HG03103 (cell line): ENCODE measurements around the gene KNL1.

Experiments used
- ATAC-seq: cut with Tn5 transposase; IDR thresholded peaks from one replicate; pipeline ENCODE4 v1.9.1; 2021; ENCODE audit warnings: low read depth; ENCODE audit not compliant: unreplicated experiment

The KNL1 gene

DNA sequence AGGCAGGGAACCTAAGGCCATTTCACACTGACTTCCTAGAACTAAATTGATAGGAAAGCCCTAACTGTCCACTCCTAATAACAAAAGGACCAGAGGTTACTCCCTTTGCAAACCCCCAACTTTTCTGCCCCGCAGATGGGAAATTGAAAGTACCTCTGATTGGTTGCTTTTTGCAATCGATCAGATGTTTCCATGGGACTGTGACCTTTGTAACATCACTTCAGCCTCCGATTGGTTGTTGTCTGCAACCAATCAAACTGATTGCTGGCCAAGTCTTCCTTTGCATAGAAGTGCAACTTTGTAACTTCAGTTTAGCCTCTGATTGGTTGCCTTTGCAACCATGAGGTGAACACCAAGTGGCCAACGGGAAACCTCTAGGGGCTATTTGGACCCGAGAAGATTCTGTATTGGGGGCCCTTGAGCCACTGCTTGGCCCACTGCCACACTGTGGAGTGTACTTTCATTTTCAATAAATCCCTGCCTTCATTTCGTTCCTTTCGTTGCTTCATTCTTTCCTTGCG is 11.3 kb upstream of the KNL1 start:
- ATAC-seq, result no peak

DNA sequence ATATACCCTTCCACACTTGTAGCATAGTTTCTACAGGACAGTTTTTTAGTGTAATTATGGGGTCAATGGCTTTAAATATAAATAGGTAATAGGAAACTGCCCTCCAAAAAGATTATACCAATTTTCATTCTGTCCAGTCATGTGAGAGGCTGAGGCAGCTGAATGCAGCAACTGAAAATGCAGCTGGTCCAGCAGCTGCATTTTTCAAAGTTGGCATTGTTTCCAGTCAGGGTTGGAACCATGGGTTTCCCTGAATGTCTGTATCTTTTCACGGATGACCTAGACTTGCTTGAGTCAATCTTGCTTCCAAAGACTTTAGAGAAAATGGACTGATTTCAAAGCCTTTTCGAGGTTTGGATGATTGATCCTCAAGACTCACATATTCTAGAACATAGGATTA is 9.9 kb upstream of the KNL1 start:
- no peak for ATAC-seq

DNA sequence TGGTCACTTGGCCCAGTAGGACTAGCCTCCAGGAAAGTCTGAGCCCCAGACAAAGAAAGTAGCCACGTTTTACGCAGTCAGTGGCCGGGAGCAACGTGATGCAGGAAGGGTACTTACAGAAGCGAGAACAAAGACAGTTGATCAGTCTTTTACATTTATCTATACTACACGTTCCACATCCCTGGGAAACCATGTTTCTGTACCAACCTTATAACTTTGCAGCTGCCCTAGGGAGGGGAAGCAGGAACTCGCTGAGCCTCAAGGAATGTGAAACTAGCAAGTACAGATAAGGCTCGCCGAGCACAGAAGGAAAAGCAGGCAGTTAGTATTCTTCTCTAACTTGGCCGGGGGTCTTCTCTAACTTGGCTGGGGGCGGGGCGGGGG is 3.4 kb upstream of the KNL1 start:
- no peak for ATAC-seq

DNA sequence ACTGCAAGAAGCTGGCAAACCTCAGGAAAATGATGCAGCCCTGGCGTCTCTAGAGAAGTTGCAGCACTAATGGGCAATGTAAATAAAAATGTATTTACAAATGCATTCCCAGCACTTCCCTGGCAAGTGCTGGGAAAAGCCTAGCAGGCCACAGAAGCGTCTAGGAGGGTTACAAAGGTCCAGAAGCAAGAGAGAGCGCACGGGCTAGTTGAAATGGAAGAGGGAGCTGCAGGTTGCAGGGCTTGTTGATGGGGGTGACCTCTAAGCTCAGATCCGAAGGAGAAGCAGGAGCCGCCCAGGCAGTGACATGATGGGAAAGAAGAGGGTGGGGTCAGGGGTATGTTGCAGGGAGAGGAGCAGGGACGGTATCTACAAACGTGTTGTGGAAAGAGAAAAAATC is 2.7 kb upstream of the KNL1 start:
- no peak for ATAC-seq

DNA sequence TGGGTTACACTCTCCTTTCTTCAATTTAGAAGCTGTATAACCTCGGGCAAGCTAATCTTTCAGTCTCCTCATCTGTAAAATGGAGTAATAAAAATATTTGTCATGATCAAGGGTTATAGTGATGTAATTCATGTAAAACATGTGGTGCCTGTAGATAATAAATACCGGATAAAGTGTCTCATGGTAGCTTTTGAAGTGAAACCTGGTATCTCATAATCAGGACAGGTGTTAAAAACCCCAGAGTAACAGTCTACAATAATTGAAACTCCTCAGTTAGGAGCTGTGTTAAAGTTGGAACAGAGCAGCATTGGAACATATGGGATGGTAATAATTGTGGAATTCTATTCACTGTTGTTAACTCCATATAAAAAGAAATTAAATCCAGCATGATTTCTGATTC is 884 bp upstream of the KNL1 start:
- ATAC-seq, result no peak

DNA sequence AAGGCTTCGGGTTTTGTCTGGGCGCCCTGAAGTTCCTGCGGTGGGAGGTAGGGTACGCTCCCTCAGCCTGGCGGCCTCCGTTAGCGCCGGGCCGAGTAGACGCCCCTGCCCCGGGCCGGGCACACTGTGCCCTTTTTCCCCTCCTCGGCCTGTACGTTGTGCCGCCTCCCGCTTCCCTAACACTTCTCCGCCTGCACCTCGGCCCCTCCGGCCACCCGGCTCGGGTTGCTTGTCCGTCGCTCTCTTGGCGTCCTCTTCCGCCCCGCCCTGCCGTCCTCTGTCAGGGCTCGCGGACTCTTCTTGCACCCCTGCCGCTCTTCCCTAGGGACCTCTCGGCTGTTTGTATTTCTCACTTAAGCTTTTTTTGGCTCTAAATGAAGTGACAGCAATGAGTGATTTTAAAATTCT is 384 bp downstream of the KNL1 start:
- ATAC-seq, result peak; percentile 35

DNA sequence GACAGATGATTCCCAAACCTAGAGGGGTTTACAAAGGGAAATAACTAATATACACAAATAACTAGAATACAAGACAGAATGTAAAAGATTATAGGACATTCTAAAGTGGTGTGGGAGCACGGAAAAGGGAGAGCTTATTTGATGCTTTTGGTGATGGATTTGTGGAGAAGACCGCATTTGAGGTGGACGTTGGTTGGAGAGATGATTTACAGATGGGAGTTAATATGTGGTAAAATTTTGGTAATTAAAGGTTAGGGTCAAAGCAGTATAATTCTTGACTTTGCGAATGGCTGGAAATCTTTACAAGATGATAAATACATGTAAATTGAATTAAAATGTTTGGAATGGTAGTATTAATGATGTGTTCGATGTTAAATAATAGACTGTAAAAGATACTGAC is 1.2 kb downstream of the KNL1 start:
- ATAC-seq, result no peak

DNA sequence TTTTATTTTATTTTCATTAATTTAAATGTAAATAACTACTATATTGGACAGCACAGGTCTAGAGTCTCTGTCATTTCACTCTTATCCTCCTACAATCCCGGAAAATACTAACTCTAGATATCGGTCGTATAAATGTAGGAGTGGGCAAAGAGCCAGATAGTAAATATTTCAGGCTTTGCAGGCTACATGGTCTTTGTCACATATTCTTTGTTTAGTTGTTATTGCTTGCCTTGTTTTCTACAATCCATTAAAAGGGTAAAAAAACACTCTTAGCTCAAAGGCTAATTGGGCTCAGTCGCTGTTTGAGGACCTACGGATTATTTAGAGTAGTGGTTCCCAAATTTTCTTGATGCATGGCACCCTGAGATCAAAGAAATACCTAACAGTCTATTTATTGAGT is 1.7 kb downstream of the KNL1 start:
- no peak for ATAC-seq

DNA sequence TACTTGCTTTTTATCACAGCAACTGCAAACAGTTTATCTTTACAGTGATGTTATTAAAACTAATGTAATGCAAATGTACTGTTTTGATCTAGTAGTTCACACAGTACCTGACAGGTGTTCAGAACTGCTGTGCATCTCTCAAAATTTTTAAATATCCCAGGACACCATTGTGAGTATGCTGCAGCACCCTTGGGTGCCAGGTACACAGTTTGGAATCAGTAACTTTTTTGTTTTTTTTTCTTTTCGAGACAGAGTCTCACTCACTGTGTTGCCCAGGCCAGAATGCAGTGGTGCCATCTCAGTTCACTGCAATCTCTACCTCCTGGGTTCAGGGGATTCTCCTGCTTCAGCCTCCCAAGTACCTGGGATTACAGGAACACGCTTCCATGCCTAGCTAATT is 3.0 kb downstream of the KNL1 start:
- no peak for ATAC-seq

DNA sequence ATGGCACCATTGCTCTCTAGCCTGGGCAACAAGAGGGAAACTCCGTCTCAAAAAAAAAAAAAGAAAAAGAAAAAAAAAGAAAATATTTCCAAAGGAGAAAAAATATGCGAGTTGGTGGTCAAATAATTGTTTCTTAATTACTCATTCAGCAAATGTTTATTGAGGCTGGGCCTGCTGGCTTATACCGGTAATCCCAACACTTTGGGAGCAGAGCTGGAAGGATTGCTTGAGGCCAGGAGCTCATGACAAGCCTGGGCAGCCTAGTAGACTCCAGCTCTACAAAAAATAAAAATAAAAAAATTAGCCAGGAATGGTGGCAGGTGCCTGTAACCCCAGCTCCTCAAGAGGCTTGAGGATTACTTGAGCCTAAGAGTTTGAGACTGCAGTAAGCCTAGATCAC is 4.1 kb downstream of the KNL1 start:
- ATAC-seq, result no peak

DNA sequence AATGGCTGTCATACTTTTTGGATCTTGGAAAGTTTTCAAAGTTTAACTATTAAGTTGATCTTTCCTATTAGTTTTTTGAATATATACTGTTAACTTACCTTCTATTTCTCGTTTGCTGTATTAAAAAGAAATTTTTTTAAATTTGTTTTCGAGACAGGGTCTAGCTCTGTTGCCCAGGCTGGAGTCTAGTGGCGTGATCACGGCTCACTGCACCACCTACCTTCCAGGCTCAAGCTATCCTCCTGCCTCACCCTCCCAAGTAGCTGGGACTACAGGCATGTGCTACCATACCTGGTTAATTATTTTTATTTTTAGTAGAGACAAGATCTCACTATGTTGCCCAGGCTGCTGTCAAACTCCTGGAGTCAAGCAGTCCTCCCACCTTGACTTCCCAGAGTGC is 4.6 kb downstream of the KNL1 start:
- ATAC-seq, result no peak

DNA sequence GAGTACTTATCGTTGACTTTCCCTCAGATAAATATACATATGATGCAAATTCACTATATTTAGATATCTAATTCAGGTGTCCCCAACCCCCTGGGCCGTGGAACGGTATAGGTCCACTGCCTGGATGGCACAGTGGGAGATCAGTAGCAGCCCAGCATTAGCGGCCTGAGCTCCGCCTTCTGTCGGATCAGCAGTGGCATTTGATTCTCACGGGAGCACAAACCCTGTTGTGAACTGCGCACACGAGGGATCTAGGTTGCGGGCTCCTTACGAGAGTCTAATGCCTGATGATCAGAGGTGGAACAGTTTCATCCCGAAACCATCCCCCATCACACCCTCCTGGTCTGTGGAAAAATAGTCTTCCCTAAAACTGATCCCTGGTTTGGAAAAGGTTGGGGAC is 6.9 kb downstream of the KNL1 start:
- no peak for ATAC-seq

DNA sequence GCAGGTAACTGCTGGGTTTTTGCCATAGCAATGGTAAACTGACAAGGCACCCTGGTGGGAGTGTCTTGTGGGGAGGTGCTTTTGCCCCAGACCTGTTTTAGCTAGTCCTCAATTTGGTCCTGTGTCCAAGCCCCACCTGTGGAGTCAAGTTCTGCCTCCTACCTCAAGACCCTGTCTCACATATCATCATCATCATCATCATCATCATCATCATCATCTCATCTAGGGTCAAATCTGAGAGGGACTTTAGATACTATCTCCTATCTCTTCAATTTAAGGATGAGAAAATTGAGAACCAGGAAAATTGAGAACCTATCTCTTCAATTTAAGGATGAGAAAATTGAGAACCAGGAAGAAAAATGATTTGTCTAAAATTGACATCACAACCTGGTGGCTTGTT is 9.9 kb downstream of the KNL1 start:
- no peak for ATAC-seq

DNA sequence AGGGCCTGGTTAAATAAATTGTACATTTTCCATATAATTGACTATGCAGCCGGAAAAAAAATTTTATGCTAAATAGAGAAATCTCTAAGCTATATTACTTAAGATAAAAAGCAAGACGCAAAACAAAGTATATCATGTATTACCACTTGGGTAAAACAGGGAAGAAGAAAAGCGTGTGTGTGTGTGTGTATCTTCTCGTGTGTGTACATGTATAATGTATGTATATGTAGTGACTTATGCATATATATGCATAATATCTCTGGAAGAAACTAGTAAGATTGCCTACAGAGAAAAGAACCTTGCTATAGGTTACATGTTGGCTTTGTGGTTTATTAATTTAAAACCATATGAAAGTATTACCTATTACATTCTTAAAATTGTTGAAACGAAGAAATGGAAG is 19.0 kb downstream of the KNL1 start:
- ATAC-seq, result no peak

DNA sequence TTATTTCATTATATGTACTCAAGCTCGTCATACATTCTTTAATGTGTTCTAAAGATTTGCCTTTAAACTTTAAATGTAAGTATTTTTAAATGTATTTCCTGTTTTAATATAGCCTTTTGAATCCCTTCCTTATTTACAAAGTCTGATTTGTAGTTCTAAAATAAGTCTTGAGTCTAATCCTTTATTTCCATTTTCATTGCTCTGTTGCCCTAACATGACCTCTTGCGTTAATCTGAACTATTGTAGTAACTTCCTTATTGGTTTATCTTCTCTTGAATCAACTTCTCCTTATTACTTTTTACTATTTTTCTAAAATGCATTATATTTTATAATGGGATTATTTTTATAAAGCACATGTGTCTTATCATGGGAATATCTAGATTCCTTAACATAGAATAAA is 24.0 kb downstream of the KNL1 start:
- no peak for ATAC-seq

DNA sequence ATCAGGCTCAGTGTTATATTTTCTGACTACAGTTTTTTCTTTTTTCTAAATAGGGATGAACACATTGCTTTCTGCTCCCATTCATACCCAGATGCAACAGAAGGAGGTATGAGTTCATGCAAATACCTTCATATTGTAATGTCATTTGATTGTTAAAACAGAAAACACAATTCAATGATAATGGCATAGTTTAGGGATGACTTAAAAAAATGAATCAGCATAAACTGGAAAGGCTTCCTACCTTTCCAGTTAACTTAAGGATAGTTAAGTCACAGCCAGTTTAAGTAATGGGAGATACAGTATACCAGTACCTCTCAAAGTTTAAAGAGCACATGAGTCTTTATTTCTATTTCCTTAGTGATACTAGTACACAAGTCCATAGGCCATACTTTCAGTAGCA is 24.9 kb downstream of the KNL1 start:
- no peak for ATAC-seq

DNA sequence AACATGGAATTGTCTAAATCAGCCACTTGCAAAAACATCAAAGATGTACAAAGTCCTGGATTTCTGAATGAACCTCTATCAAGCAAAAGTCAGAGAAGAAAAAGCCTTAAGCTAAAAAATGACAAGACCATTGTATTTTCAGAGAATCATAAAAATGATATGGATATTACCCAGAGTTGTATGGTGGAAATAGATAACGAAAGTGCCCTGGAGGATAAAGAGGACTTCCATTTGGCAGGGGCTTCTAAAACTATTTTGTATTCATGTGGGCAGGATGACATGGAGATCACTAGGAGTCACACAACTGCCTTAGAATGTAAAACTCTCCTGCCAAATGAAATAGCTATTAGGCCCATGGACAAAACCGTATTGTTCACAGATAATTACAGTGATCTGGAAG is 29.3 kb downstream of the KNL1 start:
- no peak for ATAC-seq

DNA sequence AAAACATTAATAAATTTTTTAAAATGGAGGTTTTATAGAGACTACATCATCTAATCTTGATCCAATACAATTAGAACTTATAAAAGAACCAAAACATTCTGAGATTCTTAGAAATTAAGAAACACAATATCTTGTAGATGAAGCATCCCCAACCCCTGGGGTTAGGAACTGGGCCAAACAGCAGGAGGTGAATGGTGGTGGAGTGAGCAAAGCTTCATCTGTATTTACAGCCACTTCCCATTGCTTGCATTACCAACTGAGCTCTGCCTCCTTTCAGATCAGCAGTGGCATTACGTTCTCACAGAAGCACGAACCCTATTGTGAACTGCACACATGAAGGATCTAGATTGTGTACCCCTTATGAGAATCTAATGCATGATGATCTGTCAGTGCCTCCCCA is 36.3 kb downstream of the KNL1 start:
- no peak for ATAC-seq

DNA sequence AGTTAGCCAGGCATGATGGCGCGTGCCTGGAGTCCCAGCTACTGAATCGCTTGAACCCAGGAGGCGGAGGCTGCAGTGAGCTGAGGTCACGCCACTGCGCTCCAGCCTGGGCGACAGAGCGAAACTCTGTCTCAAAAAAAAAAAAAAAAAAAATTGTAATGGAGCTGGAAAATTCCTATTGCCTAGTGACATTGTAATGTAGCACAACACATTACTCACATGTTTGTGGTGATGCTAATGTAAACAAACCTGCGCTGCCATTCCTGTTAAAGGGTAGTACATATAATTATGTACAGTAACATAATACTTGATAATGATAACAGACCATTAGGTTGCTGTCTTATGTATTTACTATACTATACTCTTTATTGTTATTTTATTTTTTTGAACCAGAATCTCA is 39.1 kb downstream of the KNL1 start:
- ATAC-seq, result no peak

DNA sequence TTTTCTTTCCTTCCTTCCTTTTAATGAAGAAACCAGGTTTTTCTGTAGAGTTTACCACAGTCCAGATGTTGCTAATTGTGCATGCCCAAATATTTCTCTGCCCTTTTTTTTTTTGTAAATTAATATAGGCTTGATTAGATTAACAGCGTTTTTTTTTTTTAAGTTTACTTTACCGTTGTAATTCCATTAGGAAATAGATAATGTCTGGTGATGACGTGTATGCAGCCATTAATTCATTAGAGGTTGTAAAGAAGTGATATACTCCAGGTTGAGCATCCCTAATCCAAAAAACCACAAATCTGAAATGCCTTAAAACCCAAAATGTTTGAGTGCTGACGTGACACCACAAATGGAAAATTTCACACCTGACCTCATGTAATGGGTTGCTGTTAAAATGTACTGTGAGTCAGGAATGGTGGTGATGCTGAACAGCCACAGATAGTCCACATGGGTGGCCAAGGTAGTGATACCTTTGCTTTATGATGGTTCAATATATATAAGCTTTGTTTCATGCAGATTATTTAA is 43.2 kb downstream of the KNL1 start:
- ATAC-seq, result no peak

DNA sequence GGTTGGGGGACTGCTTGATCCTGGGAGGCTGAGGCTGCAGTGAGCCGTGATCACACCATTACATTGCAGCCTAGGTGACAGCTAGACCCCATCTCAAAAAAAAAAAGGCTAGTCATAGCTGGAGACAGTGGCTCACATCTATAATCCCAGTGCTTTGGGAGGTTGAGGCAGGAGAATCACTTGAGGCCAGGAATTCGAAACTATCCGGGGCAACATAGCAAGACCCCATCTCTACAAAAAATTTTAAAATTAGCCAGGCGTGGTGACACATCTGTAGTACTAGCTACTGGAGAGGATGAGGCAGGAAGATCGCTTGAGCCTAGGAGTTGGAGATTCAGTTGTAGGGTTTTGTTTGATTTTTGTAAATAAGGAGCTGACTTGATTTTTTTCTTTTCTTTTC is 45.6 kb downstream of the KNL1 start:
- ATAC-seq, result no peak

DNA sequence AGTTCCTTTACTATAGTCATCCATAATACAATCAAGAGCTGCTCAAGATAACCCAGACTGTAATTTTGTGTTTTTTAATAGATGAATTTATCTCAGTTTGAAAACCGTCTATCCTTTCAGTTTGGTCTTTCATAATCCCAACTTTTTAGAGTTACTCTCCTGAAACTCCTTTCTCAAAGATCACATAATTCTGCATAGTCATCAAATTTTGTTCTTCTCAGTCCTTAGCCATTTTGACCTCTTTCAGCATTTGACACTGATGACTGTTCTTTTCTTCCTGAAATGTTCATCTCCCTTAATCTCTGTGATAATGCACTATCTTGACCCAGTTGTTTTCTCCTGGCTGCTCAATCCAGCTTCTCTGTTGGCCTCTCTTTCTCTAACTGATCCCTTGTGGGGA is 53.5 kb downstream of the KNL1 start:
- no peak for ATAC-seq

DNA sequence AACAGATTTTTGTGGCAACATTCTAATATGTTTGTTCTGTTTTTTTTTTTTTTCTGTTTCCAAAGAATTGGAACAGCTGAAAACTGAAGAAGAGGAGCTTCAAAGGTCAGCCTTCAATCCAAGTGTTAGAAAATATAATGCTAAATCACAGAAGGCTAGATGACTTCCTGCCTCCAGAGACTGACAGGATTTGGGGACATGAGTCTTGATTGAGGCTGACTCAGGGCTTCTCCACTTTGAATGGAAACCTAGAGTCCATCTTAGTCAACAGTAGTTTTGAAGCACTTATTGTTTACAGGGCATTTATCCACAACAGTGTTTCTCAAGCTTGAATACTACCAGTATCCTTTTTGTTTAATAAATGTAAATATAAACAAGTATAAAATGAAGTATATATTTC is 56.4 kb downstream of the KNL1 start:
- ATAC-seq, result no peak
